ENCODE results near the gene TMIE.

GRCh38 chr3:46759239-46760167, 58.3 kb downstream of the TMIE start:
- TF ChIP-seq, protein P1, sequence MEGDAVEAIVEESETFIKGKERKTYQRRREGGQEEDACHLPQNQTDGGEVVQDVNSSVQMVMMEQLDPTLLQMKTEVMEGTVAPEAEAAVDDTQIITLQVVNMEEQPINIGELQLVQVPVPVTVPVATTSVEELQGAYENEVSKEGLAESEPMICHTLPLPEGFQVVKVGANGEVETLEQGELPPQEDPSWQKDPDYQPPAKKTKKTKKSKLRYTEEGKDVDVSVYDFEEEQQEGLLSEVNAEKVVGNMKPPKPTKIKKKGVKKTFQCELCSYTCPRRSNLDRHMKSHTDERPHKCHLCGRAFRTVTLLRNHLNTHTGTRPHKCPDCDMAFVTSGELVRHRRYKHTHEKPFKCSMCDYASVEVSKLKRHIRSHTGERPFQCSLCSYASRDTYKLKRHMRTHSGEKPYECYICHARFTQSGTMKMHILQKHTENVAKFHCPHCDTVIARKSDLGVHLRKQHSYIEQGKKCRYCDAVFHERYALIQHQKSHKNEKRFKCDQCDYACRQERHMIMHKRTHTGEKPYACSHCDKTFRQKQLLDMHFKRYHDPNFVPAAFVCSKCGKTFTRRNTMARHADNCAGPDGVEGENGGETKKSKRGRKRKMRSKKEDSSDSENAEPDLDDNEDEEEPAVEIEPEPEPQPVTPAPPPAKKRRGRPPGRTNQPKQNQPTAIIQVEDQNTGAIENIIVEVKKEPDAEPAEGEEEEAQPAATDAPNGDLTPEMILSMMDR (IDR thresholded peaks at IDR 0.05): no peak
- TF ChIP-seq POLR2AphosphoS5 (IDR thresholded peaks at IDR 0.05) (no peak), POLR2A (IDR thresholded peaks at IDR 0.05) (no peak), EP300 (IDR thresholded peaks at IDR 0.05) (no peak)
